KOPT-K1 (cell line): ENCODE results near the gene RXRG.

Source experiments
- H3K27ac ChIP-seq: fragments of 200-600 bp; sonication (generic); 2 replicates; pipeline ENCODE4 v1.5.1; 2016; ENCODE audit warnings: antibody characterized with exemption, mild to moderate bottlenecking, low read depth, low read length; ENCODE audit not compliant: poor library complexity, severe bottlenecking
- H3K36me3 ChIP-seq: fragments of 200-600 bp; sonication (generic); 2 replicates; pipeline ENCODE4 v1.5.1; 2017; ENCODE audit warnings: antibody characterized with exemption, mild to moderate bottlenecking, low read length, moderate library complexity; ENCODE audit not compliant: insufficient read depth
- H3K9me3 ChIP-seq: fragments of 200-600 bp; sonication (generic); 2 replicates; pipeline ENCODE4 v1.5.1; 2017; ENCODE audit warnings: antibody characterized with exemption, low read length, mild to moderate bottlenecking; ENCODE audit not compliant: insufficient read depth, poor library complexity, severe bottlenecking

The RXRG gene

GRCh38 chr1:165407398-165407797 lies 37.5 kb downstream of the RXRG start:
- H3K36me3 ChIP-seq: no peaks in the 10 kb centered on the region
- H3K27ac ChIP-seq: no peak overlapping the region
- H3K9me3 ChIP-seq: no peaks in the 10 kb centered on the region

DNA sequence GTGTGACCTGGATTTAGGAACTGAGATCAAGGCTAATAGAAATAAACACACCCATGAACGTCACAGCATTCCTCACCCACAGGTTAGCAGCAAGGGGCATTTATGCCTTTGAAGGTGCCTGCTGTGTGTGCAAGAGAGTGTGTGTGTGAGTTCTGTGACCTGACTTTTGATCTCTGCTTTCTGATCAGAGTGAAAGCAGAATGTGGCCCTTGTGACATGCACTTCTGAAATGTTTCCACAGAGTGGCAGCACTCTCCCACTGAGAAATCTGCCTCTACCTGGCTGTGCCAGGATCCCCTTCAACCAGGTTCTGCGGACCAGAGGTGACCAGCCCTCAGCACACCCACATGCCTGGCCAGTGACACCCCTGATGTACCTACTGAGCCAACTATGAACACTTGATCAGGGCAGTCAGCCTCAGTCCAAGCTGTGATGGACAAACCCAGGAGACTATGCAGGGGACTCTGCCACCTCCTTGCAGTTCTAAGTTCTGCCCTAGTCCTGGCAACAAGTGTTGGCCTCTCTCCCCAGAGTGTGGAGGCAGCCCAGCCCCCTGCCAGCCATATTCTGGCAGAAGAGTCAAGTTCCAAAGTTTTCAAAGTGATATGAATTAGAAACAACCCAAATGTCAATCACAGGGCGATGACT lies 41.0 kb downstream of the RXRG start:
- no peaks in the 10 kb centered on the region for H3K36me3 ChIP-seq

GRCh38 chr1:165402517-165403111 lies 42.3 kb downstream of the RXRG start:
- Histone ChIP-seq H3K27ac (no peak overlapping the region), H3K36me3 (no peaks in the 10 kb centered on the region), H3K9me3 (no peaks in the 10 kb centered on the region)

More for the DNA sequence above, 41.0 kb downstream of the RXRG start:
- H3K9me3 ChIP-seq: no peaks in the 10 kb centered on the region
- no peak overlapping the region for H3K27ac ChIP-seq

GRCh38 chr1:165397944-165398343 lies 47.0 kb downstream of the RXRG start:
- Histone ChIP-seq H3K36me3 (no peaks in the 10 kb centered on the region), H3K27ac (no peak overlapping the region)

DNA sequence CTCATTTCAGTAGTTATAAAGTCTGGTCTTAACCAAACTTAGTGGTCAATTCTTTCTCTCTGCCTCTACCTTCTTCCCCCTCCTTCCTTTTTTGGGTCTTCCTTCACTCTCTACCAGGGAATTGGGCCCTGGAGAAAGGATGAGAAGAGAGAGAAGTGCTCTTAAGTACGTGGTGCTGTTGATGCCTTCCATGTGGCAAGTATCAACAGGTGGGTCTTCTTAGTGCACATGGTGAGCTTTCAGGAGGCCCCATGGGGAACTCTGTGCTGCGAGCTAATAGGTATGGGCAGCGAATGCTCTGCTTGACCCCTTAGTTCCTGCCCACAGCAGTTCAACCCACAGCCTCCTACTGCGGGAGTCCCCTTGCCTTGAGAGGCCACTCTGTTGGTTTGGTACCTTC lies 49.0 kb downstream of the RXRG start:
- no peaks in the 10 kb centered on the region for H3K9me3 ChIP-seq
- no peak overlapping the region for H3K27ac ChIP-seq

More at GRCh38 chr1:165397944-165398343, 47.0 kb downstream of the RXRG start:
- H3K9me3 ChIP-seq: no peaks in the 10 kb centered on the region

GRCh38 chr1:165395478-165395877 lies 49.4 kb downstream of the RXRG start:
- Histone ChIP-seq H3K36me3 (no peaks in the 10 kb centered on the region), H3K9me3 (no peaks in the 10 kb centered on the region), H3K27ac (no peak overlapping the region)

More for the DNA sequence above, 49.0 kb downstream of the RXRG start:
- no peaks in the 10 kb centered on the region for H3K36me3 ChIP-seq

DNA sequence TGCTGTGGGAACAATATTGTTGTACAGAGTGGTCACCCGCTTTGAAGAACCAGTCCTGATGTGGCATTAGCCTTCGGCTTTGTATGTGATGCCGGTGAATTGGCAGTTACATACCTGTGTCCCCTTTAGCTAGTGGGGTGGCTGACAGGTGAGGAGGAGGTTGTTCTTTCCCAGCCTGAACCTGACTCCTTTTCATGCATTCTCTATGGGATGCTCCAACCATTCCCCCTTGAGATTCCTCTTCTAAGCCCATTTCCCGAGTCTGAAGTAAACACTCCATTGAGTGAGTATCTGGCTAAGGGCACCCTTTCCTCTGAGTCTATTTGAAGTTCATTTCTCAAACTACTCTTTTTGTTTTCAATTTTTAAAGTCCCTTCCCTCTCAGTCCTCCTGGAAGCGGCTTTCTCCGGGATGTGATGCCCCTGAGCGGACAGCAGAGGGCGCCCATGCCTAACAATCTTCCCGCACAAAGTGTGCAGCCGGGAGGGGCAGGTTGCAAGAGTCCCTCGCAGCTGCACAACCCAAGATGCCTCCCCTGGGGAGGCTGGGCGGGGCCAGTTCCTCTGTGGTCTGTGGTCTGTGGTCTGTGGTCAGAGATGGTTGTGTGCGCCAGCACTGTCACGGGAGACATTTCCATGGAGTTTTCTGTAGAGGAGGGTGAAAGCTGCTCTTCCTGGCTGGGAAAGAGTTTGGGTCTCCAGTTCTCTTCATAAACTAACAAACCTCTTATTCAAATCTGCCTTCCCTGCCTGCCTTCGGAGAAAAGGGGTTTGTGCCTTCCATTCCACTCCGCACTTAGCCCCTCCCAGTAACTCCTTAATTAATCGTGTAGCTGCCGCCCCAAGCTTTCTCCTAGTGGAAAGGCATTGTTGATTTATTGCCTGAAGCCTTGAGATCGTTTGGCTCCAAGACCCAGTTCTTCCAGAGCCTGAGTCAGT lies 52.0 kb downstream of the RXRG start:
- Histone ChIP-seq H3K9me3 (no peaks in the 10 kb centered on the region), H3K36me3 (no peaks in the 10 kb centered on the region), H3K27ac (no peak overlapping the region)

- H3K9me3 ChIP-seq: no peaks in the 10 kb centered on the region
- no peak overlapping the region for H3K27ac ChIP-seq
- H3K36me3 ChIP-seq: no peaks in the 10 kb centered on the region
Measured at GRCh38 chr1:165389609-165390008, 55.3 kb downstream of the RXRG start.

DNA sequence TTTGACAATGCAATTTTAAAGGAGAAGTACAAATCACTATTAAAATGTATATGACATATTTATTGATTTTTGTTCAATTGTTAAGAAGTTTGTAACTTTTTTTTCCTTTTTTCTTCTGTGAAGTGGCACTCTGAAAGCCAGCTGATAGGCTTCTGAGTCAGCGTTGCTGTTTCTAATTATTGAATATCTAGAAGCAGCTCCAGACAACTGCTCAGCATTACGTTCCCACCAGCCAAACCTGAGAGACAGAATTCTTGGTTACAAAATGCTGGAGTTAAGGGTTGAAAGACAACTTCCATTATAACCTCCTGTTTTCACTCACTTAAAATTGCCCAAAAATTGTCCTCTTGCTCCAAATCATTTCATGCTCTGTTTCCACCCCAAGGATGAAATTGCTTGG lies 57.0 kb downstream of the RXRG start:
- Histone ChIP-seq H3K27ac (no peak overlapping the region), H3K36me3 (no peaks in the 10 kb centered on the region), H3K9me3 (no peaks in the 10 kb centered on the region)

GRCh38 chr1:165387505-165387904 lies 57.4 kb downstream of the RXRG start:
- Histone ChIP-seq H3K36me3 (no peaks in the 10 kb centered on the region), H3K27ac (no peak overlapping the region), H3K9me3 (no peaks in the 10 kb centered on the region)

DNA sequence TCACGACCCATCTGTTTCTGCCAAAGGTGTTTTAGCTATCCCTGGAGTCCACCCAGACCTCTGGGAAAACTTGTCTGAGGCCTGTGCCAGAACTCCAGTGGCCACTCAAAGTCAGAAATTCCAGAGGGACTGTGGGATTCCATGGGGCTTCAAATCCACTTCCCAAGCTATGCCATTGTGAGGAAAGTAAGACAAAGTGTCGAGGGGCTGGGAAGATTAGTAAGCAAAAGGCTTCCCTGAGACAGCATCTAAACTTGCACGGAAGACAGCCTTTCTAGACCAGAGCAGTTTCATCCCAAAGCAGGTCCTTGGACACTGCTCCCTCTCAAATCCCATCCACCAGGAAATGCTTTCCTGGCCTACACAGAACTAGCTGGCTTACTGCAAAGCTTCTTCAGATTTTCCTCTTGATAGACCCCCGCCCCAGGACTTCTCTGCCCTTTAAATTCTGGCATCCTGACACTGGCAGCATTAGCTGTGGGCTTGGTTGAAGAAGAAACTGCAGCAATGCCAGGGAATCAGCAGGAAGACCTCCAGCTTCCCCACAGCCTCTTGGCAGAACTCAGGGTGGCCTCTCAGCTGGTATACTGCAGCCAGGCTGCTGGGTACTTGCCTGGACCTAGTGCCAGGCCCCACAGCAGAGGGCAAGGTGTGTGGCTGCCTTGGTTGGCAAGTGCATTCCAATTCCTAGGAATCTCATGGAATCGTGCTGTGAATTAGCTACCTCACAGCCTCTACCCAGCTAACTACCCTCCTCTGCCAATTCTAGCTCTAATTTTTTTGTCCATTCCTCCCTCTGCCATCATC lies 61.1 kb downstream of the RXRG start:
- Histone ChIP-seq H3K36me3 (no peaks in the 10 kb centered on the region), H3K9me3 (no peaks in the 10 kb centered on the region), H3K27ac (no peak overlapping the region)

DNA sequence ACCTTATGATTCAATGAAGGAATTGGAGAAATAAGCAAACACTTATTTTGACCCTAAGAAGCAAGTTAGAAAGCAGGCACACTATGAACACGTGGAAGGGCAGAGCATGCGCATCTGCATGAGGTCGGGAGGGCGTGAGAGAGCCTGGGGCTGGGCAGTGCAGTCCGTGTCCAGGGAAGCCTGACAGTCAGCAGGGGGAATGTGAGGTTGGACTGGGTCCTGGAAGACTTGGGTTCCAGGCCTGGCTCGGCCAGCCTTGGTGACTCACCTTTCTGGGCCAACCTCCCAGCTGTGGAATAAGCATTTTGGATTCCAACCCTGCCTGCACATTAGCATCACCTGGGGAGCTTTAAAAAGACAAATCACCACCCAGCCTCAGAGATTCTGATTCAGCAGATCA lies 61.9 kb downstream of the RXRG start:
- Histone ChIP-seq H3K36me3 (no peaks in the 10 kb centered on the region), H3K27ac (no peak overlapping the region), H3K9me3 (no peaks in the 10 kb centered on the region)

GRCh38 chr1:165381745-165382505 lies 63.0 kb downstream of the RXRG start:
- no peak overlapping the region for H3K27ac ChIP-seq
- H3K9me3 ChIP-seq: no peaks in the 10 kb centered on the region

GRCh38 chr1:165376811-165377311 lies 68.1 kb downstream of the RXRG start:
- H3K36me3 ChIP-seq: no peaks in the 10 kb centered on the region
- no peak overlapping the region for H3K27ac ChIP-seq
- H3K9me3 ChIP-seq: no peaks in the 10 kb centered on the region

More at GRCh38 chr1:165381745-165382505, 63.0 kb downstream of the RXRG start:
- H3K36me3 ChIP-seq: no peaks in the 10 kb centered on the region
